ENCODE results near the gene TIMP1. TPM values are rescaled to one million over a fixed set of nuclear protein-coding genes. Genes with fewer than 3 reads are reported as not detected.
A peak's percentile ranks its signal among the peaks of the same experiment; 100 is the strongest.

The TIMP1 gene
- total RNA-seq, 4 donors from 2014 or later = 133 to 621 (median 176) TPM

- DNase-seq (ENCODE audit: low spot score in 2 of 2) = no peak
- TF ChIP-seq EP300 (IDR thresholded peaks at IDR 0.05) (no peak), POLR2A (IDR thresholded peaks at IDR 0.05) (no peak), CTCF (IDR thresholded peaks at IDR 0.05) (no peak)
- H3K27me3 ChIP-seq = no peaks in the 10 kb centered on the region
These were observed 9.4 kb upstream of the TIMP1 start for GRCh38 chrX:47572773-47573340.

GRCh38 chrX:47573341-47574075 is 8.7 kb upstream of the TIMP1 start:
- peak; percentile 34 to 43 for DNase-seq (ENCODE audit: low spot score in 2 of 2)
- H3K9me3 ChIP-seq = no peaks in the 10 kb centered on the region
- H3K4me1 ChIP-seq = peaks cover 0 to 19% (median 0%) of the 10 kb centered on the region in 4 donors
- H3K4me3 ChIP-seq = peak overlapping the region; percentile 15 to 49 (median 20)
- TF ChIP-seq CTCF (IDR thresholded peaks at IDR 0.05) (no peak), EP300 (IDR thresholded peaks at IDR 0.05) (peak in 1 of 2 donors; percentile 18), POLR2A (IDR thresholded peaks at IDR 0.05) (no peak)
- peaks cover 0 to 36% (median 0%) of the 10 kb centered on the region in 3 donors for H3K36me3 ChIP-seq
- 15 to 28% methylated on average over 7 to 20 of the region's 20 CpGs for WGBS, 2 donors
- H3K27me3 ChIP-seq = no peaks in the 10 kb centered on the region
- H3K27ac ChIP-seq = peak overlapping the region; percentile 67 to 89 (median 83)

More at GRCh38 chrX:47572773-47573340, 9.4 kb upstream of the TIMP1 start:
- Histone ChIP-seq H3K4me1 (peaks cover 0 to 19% (median 0%) of the 10 kb centered on the region in 4 donors), H3K36me3 (peaks cover 0 to 42% (median 0%) of the 10 kb centered on the region in 3 donors), H3K4me3 (no peak overlapping the region), H3K9me3 (no peaks in the 10 kb centered on the region), H3K27ac (peak overlapping the region in 3 of 4 donors; percentile 22 to 89 (median 88))
- 70 to 77% methylated on average over 7 to 9 of the region's 9 CpGs for WGBS, 2 donors

GRCh38 chrX:47574076-47574546 is 8.1 kb upstream of the TIMP1 start:
- WGBS, 2 donors = 10 to 24% methylated on average over 2 to 32 of the region's 41 CpGs
- H3K36me3 ChIP-seq = peaks cover 0 to 30% (median 0%) of the 10 kb centered on the region in 3 donors
- no peaks in the 10 kb centered on the region for H3K9me3 ChIP-seq
- DNase-seq (ENCODE audit: low spot score in 2 of 2) = no peak
- H3K4me3 ChIP-seq = peak overlapping the region; percentile 15 to 49 (median 20)
- H3K27ac ChIP-seq = peak overlapping the region; percentile 67 to 89 (median 83)
- H3K27me3 ChIP-seq = no peaks in the 10 kb centered on the region
- peaks cover 0 to 19% (median 0%) of the 10 kb centered on the region in 4 donors for H3K4me1 ChIP-seq
- TF ChIP-seq CTCF (IDR thresholded peaks at IDR 0.05) (no peak), EP300 (IDR thresholded peaks at IDR 0.05) (no peak), POLR2A (IDR thresholded peaks at IDR 0.05) (no peak)

- peak overlapping the region in 3 of 4 donors; percentile 17 to 49 (median 23) for H3K4me3 ChIP-seq
- DNase-seq (ENCODE audit: low spot score in 2 of 2) = no peak
- no peaks in the 10 kb centered on the region for H3K27me3 ChIP-seq
- peaks cover 0 to 19% (median 0%) of the 10 kb centered on the region in 4 donors for H3K4me1 ChIP-seq
- WGBS, 2 donors = 46 to 60% methylated on average over 9 to 27 of the region's 27 CpGs
- no peaks in the 10 kb centered on the region for H3K9me3 ChIP-seq
- TF ChIP-seq CTCF (IDR thresholded peaks at IDR 0.05) (no peak), POLR2A (IDR thresholded peaks at IDR 0.05) (no peak), EP300 (IDR thresholded peaks at IDR 0.05) (no peak)
- peaks cover 0 to 24% (median 0%) of the 10 kb centered on the region in 3 donors for H3K36me3 ChIP-seq
- peak overlapping the region; percentile 67 to 89 (median 83) for H3K27ac ChIP-seq
These were observed 7.5 kb upstream of the TIMP1 start for GRCh38 chrX:47574547-47575301.

Data from tibial nerve (tissue), 4 donors.